Measurements from ENCODE around the gene ZSCAN32.
A peak's percentile ranks its signal among the peaks of the same experiment; 100 is the strongest.

The ZSCAN32 gene

GRCh38 chr16:3400779-3401688, at the start of gene ZSCAN32, which contains the start of gene ZNF174:
ZSCAN32 (minus strand) TSS chr16:3401004; CDS start chr16:3397557, 3,447 bp downstream.
ZNF174 (plus strand) TSS chr16:3401215; CDS start chr16:3402005, 790 bp downstream.
- DNase-seq (ENCODE audit: low read depth) = peak; percentile 97

- no peak for DNase-seq (ENCODE audit: low read depth)
Observed at GRCh38 chr16:3444032-3444388, 43.2 kb upstream of the ZSCAN32 start.

GRCh38 chr16:3443108-3444031, 42.6 kb upstream of the ZSCAN32 start, which contains the start of the genes NAA60 and ZNF597:
NAA60 (plus strand) TSS chr16:3443680; CDS start chr16:3476228, 32,548 bp downstream.
ZNF597 (minus strand) TSS chr16:3443504; CDS start chr16:3443153, 351 bp downstream.
- peak; percentile 70 for DNase-seq (ENCODE audit: low read depth)

- no peak for DNase-seq (ENCODE audit: low read depth)
Observed at GRCh38 chr16:3439637-3440036, 38.8 kb upstream of the ZSCAN32 start.

- DNase-seq (ENCODE audit: low read depth) = no peak
Observed at GRCh38 chr16:3434373-3434772, 33.6 kb upstream of the ZSCAN32 start.

- DNase-seq (ENCODE audit: low read depth) = peak; percentile 30
Observed at GRCh38 chr16:3431779-3432219, 31.0 kb upstream of the ZSCAN32 start.

GRCh38 chr16:3413730-3414379, 13.1 kb upstream of the ZSCAN32 start:
- DNase-seq (ENCODE audit: low read depth) = no peak

- DNase-seq (ENCODE audit: low read depth) = no peak
Observed at GRCh38 chr16:3408561-3409197, 7.9 kb upstream of the ZSCAN32 start.

GRCh38 chr16:3401719-3402397, 1.1 kb upstream of the ZSCAN32 start:
- DNase-seq (ENCODE audit: low read depth) = no peak

GRCh38 chr16:3400446-3400778, 392 bp downstream of the ZSCAN32 start:
- DNase-seq (ENCODE audit: low read depth) = no peak

- DNase-seq (ENCODE audit: low read depth) = no peak
Observed at GRCh38 chr16:3389663-3390338, 11.0 kb downstream of the ZSCAN32 start.

GRCh38 chr16:3388325-3388724, 12.5 kb downstream of the ZSCAN32 start:
- DNase-seq (ENCODE audit: low read depth) = no peak

- no peak for DNase-seq (ENCODE audit: low read depth)
Observed at GRCh38 chr16:3383045-3383448, 17.8 kb downstream of the ZSCAN32 start.

GRCh38 chr16:3377917-3378316, 22.9 kb downstream of the ZSCAN32 start:
- DNase-seq (ENCODE audit: low read depth) = no peak

- no peak for DNase-seq (ENCODE audit: low read depth)
Observed at GRCh38 chr16:3375680-3376079, 25.1 kb downstream of the ZSCAN32 start.

- DNase-seq (ENCODE audit: low read depth) = no peak
Observed at GRCh38 chr16:3369073-3369472, 31.7 kb downstream of the ZSCAN32 start.

- DNase-seq (ENCODE audit: low read depth) = peak; percentile 78
Observed at GRCh38 chr16:3364774-3365427, 35.9 kb downstream of the ZSCAN32 start.

- DNase-seq (ENCODE audit: low read depth) = no peak
Observed at GRCh38 chr16:3363793-3364192, 37.0 kb downstream of the ZSCAN32 start.

GRCh38 chr16:3362931-3363330, 37.9 kb downstream of the ZSCAN32 start:
- DNase-seq (ENCODE audit: low read depth) = no peak

- no peak for DNase-seq (ENCODE audit: low read depth)
Observed at GRCh38 chr16:3358871-3359270, 41.9 kb downstream of the ZSCAN32 start.

Data from activated T-helper 9 cell treated with anti-CD3 and anti-CD28 coated beads, Interleukin-2, amount 50 U/mL, for 16 hours (primary cell).